DMS153 treated with DMSO at 0.1 percent for 48 hours (cell line): Measurements from ENCODE around the gene SLIT3.

Source experiments
- DNase-seq: peaks from one replicate; lab custom pipeline; 2025; ENCODE audit not compliant: unreplicated experiment; lab: John Stamatoyannopoulos, UW

SLIT3 gene

DNA sequence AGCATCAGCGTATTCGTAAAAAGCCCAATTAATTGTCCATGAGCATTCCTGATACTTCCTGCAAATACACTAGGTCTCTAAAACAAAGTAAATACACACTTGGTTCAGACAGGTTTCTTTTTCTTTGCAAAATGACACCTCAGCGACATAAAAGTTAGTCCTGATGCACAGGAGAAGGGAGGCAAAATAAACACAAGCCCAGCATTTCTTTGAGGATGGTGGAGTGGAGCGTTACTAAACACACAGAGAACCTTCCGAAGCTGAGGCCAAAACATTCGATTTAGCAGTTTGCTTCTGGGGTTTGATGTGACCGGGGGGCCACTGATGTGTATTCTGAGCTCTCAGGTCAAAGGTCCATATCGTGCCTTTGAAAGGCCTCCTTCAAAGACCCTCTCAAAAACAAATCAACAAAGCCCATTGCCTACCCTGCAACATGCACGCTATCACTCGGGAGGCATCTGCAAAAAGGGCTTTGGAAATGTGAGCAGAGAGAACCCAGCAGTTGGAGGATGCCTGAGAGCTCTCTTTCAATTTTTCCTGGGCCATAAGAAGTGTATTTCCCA, 453.3 kb downstream of the SLIT3 start:
- no peak for DNase-seq

DNA sequence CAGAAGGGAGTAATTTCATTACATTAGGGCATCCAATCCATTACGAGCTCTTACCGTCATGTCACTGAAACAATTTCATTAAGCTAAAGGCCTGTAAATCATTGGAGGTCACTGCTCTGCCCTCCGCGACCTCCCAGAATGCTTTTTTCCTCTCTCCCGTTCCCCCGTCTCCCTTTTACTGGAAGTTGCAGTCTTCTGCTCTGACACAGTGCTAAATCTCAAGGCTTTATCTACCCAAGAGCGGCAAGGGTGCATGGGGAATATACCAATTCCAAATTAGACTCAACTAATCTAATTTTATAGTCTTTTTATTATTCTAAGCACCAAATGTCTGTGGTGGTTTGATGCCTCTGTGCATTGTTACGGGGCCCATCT, 456.0 kb downstream of the SLIT3 start:
- no peak for DNase-seq

DNA sequence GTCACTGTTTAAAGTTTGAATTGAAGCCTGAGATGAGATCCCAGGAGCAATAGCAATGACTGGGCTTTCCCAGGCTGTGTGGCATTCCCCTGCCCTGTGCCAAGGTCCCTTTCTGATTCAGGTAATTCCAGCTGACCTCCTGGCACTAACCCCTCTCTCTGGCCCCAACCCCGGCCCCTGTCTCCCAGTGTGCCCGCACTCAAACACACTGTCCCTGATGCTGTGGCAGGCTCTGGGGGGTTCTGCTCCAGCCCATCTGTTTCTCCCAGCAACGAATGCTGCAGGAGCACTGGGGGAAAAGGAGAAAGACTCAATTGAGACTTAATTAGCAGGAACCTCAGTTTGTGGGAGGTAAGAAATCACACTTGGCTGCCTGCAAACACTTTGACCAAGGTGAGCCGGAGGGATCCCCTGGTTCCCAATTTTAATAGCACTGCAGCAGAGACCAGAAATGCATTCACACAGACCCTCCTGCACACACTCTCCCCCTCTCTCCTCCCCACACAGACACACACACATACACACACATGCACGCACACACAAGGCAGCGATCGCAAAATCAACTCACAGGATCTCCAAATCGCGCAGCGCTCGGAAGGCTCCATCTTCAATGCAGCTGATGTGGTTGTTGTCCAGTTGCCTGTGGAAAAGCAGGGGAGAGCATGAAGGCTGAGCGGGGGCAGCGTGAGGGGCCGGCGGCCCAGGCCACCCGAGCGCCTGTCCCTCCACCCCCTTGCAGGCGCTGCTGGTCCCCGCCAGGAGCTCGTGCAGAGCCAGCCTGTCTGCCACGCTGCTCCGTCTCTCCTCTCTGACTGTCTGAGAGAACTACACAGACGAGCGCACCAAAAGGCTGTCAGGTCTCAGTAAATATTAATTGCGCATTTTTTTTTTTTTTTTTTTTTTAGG, 456.7 kb downstream of the SLIT3 start:
- DNase-seq = no peak

DNA sequence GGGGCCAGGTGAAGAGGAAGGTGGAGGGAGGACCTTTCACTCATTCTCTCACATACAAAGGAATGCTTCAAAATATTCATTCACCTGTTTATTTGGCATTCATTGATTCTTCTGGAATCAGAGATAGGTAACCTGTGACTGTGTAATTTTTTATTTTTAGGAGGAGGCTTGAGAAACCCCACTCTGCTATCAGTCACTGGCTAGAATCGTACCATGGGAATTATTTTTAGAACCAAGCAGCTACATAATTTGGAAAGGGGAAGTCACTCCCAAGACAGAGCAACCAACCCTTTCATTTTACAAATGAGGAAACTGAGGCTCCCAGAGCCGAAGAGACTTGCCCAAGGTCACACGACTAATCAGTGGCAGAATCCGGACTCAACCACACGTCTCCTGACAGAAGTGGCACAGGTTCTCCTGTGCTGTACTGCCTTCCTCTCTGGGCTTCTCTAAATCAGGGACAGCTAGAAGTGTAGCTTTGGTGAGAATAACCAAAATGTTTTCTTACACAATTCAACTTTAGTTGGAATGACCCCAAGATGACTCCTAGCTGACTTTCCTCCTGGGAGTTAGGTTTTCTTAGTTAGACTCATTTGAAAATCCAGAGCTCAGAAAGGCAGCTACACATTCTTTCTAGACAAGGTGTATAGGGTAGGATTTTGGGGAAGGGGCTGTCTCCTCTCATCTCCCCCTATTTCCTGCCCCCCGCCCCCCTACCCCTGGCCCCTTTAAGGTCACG, 457.5 kb downstream of the SLIT3 start:
- DNase-seq = no peak

DNA sequence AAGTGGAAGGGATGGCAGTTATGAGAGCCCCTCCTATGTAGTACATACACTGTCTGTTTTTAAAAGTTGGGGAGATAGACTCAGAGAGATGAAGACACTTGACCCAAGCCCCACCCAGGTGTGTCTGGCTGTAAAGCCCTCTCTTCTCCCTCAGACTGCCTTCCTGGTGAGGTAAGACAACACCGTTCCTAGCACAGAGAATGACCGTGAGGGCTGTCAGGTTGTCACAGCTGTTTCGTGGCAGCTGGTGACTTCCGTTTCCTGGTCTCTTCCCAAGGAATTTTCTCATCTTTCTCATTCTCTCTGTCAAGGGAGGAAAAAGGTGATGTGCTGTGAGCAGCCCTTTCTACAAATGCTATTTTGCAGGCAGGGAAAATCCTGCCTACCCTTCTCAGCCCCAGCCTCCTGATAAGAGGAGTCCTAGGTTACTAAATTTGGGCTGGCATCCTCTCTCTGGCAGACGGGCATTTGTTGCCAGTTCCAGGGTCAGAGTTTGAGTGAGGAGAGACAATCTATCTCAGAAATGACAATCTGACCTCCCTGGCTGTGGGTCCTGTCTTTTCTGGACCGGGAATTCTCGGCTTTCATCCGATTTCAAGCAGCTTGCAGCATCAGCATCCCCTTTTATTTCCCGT, 458.3 kb downstream of the SLIT3 start:
- DNase-seq = no peak

DNA sequence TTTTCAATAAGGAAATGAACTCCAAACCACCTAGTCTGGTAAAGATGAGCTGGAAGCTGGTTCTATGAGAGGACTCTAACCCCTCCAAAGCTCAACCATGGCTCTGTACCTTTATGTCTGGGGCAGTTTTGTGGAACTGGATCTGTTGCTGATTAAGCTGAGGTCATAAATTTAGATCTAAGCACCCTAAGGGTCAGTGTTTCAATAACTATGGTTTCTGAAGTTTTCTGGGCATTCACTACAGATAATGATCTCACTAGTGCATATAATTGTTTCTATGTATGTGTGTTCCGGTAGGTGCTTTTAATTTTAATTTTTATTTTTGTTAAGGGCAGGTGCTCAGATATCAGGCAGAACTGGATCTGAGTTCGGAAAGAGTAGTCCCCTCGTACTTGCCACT, 463.1 kb downstream of the SLIT3 start:
- DNase-seq = no peak

DNA sequence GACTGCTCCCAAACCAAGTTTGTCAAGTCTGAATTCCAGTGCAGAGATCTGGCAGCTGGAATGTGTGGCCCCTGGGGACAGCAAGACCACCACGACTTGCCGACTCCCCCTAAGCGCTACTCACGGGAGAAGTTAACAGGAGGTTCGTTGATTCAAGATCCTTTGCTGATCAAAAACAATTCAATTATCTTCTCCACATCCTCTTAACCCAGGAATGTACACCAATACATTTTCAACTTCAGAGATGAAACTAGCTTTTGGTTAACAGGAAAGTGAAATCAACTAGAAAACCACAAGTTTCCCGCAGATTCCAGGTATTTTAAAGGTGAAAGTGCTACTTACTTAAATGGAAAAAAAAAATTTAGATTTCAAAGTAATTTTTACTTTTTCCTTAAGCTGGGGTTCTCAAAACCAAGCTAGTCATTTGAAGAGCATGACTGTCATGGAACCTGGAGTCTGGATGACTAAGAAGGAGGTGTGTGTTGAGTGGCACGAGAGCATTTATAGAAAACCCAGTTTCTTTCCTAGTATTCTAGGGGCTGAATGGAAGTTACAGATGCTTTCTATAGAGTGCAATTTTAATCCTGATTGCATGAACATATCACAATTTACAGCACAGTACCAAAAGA, 464.2 kb downstream of the SLIT3 start:
- no peak for DNase-seq

DNA sequence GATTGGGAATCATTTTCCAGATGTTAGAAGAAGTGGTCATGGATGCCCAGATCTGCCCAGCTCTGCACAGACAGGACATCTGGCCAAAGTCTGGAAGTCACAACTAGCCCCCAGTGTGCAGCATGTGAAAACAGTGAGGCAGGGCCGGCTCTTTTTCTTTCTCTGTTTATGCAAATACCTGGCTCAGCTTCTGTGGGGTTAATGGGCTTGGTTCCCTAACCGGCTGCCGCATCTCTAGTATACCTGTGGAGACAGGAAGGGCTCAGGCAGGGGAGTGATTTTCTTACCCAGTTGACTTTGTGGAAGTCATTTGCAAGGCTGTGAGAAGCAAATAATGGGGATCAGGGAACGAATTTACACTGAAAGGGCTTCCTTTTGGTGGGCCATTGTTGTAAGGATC, 467.0 kb downstream of the SLIT3 start:
- no peak for DNase-seq

DNA sequence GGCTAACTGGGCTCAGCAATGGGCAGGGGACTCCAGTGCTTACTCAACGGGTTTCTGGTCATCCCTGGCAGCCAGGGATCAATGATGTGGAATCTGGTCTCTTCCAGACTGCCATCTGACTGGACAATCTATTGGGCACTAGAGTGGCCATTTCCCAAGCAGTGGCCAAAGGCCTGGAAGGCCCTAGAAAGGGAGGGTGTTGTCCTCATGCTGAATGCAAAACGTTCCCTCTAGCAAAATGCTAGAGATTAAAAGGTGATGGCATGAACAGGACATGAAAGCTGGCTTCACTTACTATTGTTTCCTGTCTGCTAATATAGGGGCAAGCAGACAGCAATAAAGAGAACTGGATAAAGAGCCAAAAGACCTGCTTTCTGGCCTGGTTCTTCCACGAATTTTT, 467.6 kb downstream of the SLIT3 start:
- DNase-seq = no peak

DNA sequence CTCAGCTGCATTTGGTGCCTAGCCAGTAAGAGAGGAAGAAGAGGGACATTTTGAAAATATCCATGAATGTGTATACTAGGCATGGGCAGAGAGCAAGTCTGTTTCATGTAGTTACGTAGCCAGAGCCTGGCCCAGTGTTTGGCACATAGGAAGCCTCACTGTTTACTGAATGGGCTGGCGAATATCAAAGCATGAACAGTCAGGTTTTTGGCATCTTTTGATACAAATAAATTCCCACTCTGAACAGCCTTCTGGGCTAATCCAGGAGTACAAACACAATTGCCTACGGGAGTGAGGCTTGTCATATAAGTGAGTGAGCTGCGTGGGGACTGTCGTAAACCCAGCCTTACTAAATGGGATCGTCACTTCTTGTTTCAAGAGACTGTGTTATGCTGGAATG, 468.6 kb downstream of the SLIT3 start:
- no peak for DNase-seq

DNA sequence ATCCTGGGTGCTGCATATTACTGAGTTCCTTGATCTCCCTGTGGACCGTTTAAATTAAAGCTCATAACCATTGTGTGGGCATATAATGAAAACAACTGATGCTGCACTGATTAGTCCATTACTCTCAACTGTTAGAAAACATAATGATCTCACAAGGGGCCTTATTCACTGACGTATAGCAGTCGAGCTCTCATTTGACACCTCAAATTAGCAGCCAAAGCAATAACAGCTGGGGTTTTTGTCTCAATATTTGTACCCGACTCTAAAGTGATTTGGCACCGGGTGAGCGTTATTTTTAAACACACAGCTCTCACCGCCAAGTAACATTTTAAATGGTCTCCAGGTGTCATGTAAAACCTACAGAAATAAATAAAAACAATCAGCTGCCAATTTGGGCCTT, 469.6 kb downstream of the SLIT3 start:
- no peak for DNase-seq

DNA sequence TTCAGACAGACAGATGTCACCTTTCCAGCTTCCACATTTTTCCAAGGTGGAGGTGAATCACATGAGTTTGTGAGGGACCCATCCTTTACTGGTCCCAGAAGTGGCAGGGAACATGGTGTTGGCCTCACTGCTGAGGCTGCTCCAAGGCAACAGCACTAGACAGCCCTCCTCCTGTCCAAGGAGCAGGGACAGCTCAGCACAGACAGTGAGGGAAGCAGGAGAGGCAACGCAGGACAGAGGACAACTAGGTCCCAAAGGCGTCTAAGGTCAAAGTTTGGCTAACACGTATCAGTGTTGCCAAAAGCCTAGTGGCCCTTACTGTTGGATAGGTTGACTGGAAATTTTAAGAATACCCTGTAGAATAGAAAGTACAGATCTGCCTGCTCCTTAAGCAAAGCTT, 470.1 kb downstream of the SLIT3 start:
- DNase-seq = no peak

DNA sequence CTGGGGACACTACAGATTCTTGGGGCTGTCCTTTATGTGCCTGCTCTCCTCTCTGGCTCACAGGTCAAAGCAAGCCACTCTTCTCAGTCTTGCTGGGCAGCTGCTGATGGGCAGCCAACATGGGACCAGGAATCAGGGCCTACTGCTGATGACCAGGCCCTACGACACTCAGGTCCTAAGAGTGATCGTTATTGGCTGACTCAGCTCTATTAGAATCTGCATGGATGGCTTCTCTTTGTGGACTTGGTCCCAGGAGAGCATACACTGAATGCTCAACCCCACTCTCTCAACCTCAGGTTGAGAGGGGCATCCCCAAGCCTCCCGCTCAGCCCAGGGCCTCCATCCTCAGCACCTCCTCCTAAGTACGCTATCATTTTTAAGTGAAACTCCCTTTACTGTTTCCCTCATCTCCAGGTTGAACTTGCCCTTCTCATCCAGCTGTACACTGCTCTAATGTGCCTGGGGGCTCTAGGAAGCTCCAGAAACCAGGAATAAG, 471.0 kb downstream of the SLIT3 start:
- no peak for DNase-seq

DNA sequence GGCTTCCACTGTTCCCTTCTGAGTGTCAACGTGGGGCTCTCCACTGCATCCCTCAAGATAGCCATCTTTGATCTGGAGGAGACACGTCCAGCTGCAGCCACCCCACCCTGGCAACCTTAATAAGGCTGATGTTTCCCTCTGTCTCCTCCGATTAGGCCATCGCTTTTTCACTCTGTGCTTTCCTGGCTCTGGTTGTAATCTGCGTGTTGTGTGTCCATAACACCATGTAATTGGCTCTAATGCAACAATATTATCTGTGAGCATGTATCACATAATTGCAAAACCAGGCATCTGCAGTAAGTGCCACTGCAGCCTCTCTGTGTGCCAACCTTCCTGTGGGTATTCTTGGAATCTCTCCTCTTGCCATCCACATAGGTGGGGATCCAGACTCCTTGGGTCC, 471.9 kb downstream of the SLIT3 start:
- DNase-seq = no peak

DNA sequence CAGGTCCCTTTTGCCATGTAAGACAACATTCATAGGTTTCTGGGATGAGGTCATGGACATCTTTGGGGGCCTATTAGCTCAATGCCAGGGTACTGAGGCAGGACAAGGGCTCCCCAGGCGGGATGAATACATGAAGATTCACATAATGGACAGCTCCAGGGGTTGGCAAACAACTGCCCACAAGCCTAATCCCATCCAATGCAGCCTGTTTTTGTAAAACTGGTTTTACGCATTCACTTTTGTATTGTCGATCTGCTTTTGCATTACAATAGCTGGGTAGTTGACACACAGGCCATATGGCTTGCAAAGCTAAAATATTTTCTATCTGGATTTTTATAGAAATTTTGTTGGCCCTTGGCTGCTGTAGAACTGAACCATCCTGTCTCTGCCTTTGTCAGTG, 473.3 kb downstream of the SLIT3 start:
- no peak for DNase-seq

DNA sequence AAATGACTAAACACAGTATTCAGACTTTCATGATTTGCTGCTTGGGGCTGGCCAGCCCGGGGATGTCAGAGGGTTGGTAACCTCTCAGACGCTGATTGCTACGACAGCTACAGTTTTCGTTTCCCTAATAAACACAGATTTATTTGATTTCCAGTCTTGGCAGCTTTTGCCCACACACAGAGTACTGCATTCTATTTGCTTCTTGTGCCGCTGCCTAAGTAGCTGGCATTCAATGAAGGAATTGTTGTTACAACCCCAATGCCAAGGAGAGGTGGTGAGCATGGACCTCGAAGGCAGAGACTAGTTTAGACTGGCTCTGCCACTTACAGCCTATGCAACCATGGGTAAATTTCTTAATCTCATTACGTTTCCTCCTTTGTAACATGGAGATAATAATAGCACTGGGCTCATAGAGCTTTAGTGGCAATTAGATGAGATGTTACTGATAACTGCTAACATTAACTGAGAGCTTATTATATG, 474.7 kb downstream of the SLIT3 start:
- DNase-seq = no peak

DNA sequence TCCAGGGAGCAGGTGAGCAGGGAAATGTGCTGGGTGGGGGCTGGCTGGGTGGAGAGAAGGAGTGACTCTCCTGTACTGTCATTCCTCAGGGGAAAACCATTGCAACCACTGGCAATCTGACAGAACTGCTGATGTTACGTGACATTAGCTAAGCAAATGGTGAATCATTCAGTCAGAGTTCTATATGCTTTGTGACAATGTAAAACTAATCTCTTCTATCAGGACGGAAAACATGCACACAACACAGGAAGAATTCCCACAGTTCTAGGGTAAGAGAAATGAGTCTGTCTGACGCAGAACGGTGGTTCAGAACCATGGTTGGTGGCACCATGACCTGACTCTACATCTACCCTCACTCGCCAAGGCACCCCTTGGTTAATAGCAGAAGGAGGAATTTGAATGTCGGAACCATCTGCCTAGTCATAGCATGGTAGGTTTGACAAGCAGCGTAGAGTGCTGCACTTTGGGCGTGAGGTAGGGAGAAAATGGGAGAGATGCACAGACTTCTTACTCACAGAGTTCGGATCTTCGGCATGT, 478.1 kb downstream of the SLIT3 start:
- no peak for DNase-seq

DNA sequence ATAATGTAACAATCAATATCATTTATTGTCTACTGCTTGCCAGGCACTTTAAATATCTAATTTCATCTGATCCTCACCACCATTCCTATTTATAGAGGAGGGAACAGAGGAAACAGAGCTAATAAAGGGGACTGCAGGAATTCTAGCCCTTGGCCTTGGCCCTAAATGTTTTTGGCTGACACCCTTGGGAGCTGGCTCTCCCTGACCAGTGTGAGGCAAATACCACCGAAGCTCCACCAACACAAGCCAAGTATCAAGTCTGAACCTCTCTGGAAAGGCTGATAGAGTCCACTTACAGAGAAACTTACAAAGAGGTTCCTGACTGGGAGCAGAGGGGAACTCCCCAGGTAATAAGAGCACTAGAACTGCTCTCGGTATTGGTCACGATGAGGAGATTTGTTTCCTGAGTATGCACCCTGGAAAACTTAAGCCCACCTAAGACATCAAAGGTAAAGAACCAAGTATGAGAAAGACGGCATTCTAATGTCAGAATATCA, 478.6 kb downstream of the SLIT3 start:
- DNase-seq = no peak

DNA sequence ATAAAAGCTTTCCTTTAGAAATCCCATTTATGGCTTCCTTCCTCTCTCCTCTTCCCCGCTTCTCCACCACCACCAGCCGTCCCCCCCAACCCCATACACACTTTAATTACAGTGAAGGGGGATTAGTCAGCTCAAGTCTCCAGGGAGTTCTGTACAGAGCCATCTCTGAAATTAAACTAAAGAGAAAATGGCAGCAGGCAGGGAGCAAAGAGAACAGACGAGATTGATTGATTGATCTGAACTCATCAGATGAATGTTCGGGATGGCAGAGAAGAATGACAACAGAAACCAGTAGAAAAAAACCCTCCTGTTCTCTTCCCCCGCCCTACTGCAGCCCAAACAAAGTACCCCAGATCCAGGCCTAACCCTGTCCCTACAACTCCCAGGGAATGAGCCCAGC, 480.1 kb downstream of the SLIT3 start:
- DNase-seq = no peak

DNA sequence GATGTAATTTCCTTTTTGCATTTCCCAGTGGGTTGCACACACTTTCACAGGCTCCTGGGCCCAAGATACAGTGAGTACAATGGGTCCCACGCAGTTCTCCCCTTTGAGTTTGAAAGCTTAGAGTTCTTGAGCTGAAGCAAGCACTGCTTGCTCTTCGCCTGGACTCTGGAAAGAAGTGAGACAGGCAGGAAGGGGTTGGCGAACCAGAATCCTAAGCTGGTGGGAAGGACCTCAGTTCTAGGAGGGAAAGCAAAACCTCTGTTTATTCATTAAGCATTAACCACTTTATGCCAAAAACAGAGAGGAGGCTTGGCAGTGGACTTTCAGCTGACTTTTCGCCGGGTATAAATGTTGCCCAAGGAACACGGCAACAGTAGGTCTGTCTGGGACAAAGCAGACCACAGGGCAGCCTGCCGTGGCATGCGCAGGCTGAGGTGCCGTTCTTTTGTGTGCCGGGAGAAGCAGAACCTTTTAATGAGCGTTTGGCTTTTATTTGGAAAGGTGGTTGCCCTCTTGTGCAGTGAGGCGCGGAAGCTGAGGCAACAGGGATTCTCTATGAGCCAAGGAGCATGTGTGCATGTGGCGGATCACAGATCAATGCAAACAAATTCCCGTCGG, 481.8 kb downstream of the SLIT3 start:
- DNase-seq = no peak
